SH-SY5Y (cell line): ENCODE measurements around the gene SLC35F3.

Source experiments
- GATA2 ChIP-seq: IDR thresholded peaks from 2 replicates; pipeline ENCODE4 v1.6.1; 2011; ENCODE audit warnings: mild to moderate bottlenecking, low read depth, low read length
- GATA3 ChIP-seq: IDR thresholded peaks from 2 replicates; pipeline ENCODE4 v1.6.1; 2011; ENCODE audit warnings: low read depth, mild to moderate bottlenecking, low read length, moderate library complexity

- TF ChIP-seq GATA3: no peak
- TF ChIP-seq GATA2: no peak
Observed at GRCh38 chr1:233998891-233999290, 94.4 kb downstream of the SLC35F3 start.
